Ascending aorta (tissue), 2 donors: ENCODE measurements around the gene MYL11. TPM values are rescaled to one million over a fixed set of nuclear protein-coding genes. Genes with fewer than 3 reads are reported as not detected.

Experiments used
- DNase-seq, 2 donors: peaks; one replicate each; pipeline ENCODE4 v3.0.0-alpha.2; 2019; ENCODE audit warnings: low spot score in 2 of 2
- H3K27ac ChIP-seq, 2 donors: fragments of 200-600 bp; sonication (generic); one replicate each; pipeline ENCODE4 v1.5.1; 2016 to 2017; ENCODE audit warnings: mild to moderate bottlenecking in 1 of 2
- H3K27me3 ChIP-seq: fragments of 200-600 bp; sonication (generic); one replicate; pipeline ENCODE4 v1.5.1; 2017
- H3K36me3 ChIP-seq, 2 donors: fragments of 200-600 bp; sonication (generic); one replicate each; pipeline ENCODE4 v1.5.1; 2016
- H3K4me1 ChIP-seq, 2 donors: fragments of 200-600 bp; sonication (generic); one replicate each; pipeline ENCODE4 v1.5.1; 2016 to 2017; ENCODE audit warnings: mild to moderate bottlenecking in 1 of 2
- H3K4me3 ChIP-seq, 2 donors: fragments of 200-600 bp; sonication (generic); one replicate each; pipeline ENCODE4 v1.5.1; 2016 to 2017; ENCODE audit warnings: mild to moderate bottlenecking in 1 of 2
- H3K9me3 ChIP-seq, 2 donors: fragments of 200-600 bp; sonication (generic); one replicate each; pipeline ENCODE4 v1.5.1; 2016
- intact Hi-C: fragments of 100-400 bp; cut with DNase I; formaldehyde crosslinking; loops from one replicate; pipeline ENCODE4 v1.15.1; 2023
- total RNA-seq: library from RNA; depleted of rRNA; stranded (reverse); fragments of >200 nt; gene quantifications from one replicate; pipeline ENCODE4 v1.1.0, GENCODE V29; 2016
- TF ChIP-seq, protein P1 (sequence below), 3 experiments: fragments of 200-600 bp in 2 of 3; fragments of 450-650 bp in 1 of 3; sonication (generic) in 2 of 3; IDR thresholded peaks; one replicate each; pipeline ENCODE4 v1.5.1; 2016 to 2019; ENCODE audit warnings: antibody characterized with exemption in 3 of 3, mild to moderate bottlenecking in 1 of 3, moderate library complexity in 1 of 3

Gene MYL11
- total RNA-seq, 1 donor from 2014 or later: not detected

GRCh38 chr16:30418350-30419181, 44.0 kb downstream of the MYL11 start:
- peak overlapping the region; percentile 70 to 83 for H3K4me3 ChIP-seq
- peak overlapping the region; percentile 62 to 69 for H3K27ac ChIP-seq
- no peak for DNase-seq
- TF ChIP-seq, protein P1, sequence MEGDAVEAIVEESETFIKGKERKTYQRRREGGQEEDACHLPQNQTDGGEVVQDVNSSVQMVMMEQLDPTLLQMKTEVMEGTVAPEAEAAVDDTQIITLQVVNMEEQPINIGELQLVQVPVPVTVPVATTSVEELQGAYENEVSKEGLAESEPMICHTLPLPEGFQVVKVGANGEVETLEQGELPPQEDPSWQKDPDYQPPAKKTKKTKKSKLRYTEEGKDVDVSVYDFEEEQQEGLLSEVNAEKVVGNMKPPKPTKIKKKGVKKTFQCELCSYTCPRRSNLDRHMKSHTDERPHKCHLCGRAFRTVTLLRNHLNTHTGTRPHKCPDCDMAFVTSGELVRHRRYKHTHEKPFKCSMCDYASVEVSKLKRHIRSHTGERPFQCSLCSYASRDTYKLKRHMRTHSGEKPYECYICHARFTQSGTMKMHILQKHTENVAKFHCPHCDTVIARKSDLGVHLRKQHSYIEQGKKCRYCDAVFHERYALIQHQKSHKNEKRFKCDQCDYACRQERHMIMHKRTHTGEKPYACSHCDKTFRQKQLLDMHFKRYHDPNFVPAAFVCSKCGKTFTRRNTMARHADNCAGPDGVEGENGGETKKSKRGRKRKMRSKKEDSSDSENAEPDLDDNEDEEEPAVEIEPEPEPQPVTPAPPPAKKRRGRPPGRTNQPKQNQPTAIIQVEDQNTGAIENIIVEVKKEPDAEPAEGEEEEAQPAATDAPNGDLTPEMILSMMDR (IDR thresholded peaks at IDR 0.05): no peak
- intact Hi-C loops: no loop called here
- H3K9me3 ChIP-seq: no peaks in the 10 kb centered on the region
- H3K4me1 ChIP-seq: peaks cover 7 to 9% of the 10 kb centered on the region in 2 donors
- H3K27me3 ChIP-seq: no peaks in the 10 kb centered on the region
- peaks cover 13 to 23% of the 10 kb centered on the region in 2 donors for H3K36me3 ChIP-seq

- H3K36me3 ChIP-seq: peaks cover 11 to 31% of the 10 kb centered on the region in 2 donors
- H3K27me3 ChIP-seq: no peaks in the 10 kb centered on the region
- DNase-seq: no peak
- H3K27ac ChIP-seq: no peak overlapping the region
- no peak overlapping the region for H3K4me3 ChIP-seq
- H3K4me1 ChIP-seq: peaks cover 7 to 9% of the 10 kb centered on the region in 2 donors
- intact Hi-C loops: no loop called here
- no peaks in the 10 kb centered on the region for H3K9me3 ChIP-seq
- TF ChIP-seq, protein P1 (IDR thresholded peaks at IDR 0.05): no peak
Measured at GRCh38 chr16:30421010-30421409, 46.4 kb downstream of the MYL11 start.

Other genes starting within 250 kb of the MYL11 start
- 69.4 TPM for gene CORO1A, start 191.2 kb upstream of the MYL11 start, total RNA-seq
- gene BOLA2B, start 181.1 kb upstream of the MYL11 start, total RNA-seq: 643 TPM
- gene SLX1A, start 180.9 kb upstream of the MYL11 start, total RNA-seq: 44.6 TPM
- 14.8 TPM for gene SULT1A3, start 175.5 kb upstream of the MYL11 start, total RNA-seq
- 1.3 TPM for gene NPIPB13, start 126.3 kb upstream of the MYL11 start, total RNA-seq
- gene CD2BP2, start 19.5 kb upstream of the MYL11 start, total RNA-seq: 15.1 TPM
- gene TBC1D10B, start 4.3 kb upstream of the MYL11 start, total RNA-seq: 20.9 TPM
- not detected for gene SEPTIN1, start 7.8 kb downstream of the MYL11 start, total RNA-seq
- 25.1 TPM for gene ZNF48, start 20.6 kb downstream of the MYL11 start, total RNA-seq
- gene ZNF771, start 32.8 kb downstream of the MYL11 start, total RNA-seq: 49.6 TPM
- 7.2 TPM for gene DCTPP1, start 55.2 kb downstream of the MYL11 start, total RNA-seq
- 22.8 TPM for gene SEPHS2, start 71.1 kb downstream of the MYL11 start, total RNA-seq
- 0.11 TPM for gene ITGAL, start 97.9 kb downstream of the MYL11 start, total RNA-seq
- gene ZNF768, start 151.8 kb downstream of the MYL11 start, total RNA-seq: 18.9 TPM
- 19.6 TPM for gene ZNF747, start 160.1 kb downstream of the MYL11 start, total RNA-seq
- 10.9 TPM for gene ZNF764, start 183.6 kb downstream of the MYL11 start, total RNA-seq
- gene ZNF688, start 196.9 kb downstream of the MYL11 start, total RNA-seq: 11.3 TPM
- gene ZNF785, start 210.9 kb downstream of the MYL11 start, total RNA-seq: 12.1 TPM
- 7.0 TPM for gene ZNF689, start 235.6 kb downstream of the MYL11 start, total RNA-seq